Transverse colon (tissue), 4 donors: Measurements from ENCODE around the gene LMTK3. TPM values are rescaled to one million over a fixed set of nuclear protein-coding genes. Genes with fewer than 3 reads are reported as not detected.

Experiments used
- DNase-seq: peaks from one replicate; pipeline ENCODE4 v3.0.0-alpha.2; 2019
- H3K27ac ChIP-seq, 4 donors: fragments of 200-600 bp; sonication (generic); 2 replicates each; pipeline ENCODE4 v1.5.1; 2016 to 2018; ENCODE audit warnings: inconsistent platforms in 4 of 4
- H3K27me3 ChIP-seq: fragments of 200-600 bp; sonication (generic); 2 replicates; pipeline ENCODE4 v1.5.1; 2017; ENCODE audit warnings: inconsistent platforms
- H3K36me3 ChIP-seq, 4 donors: fragments of 200-600 bp; sonication (generic); 2 replicates each; pipeline ENCODE4 v1.5.1; 2017 to 2019; ENCODE audit warnings: inconsistent platforms in 4 of 4
- H3K4me1 ChIP-seq, 4 donors: fragments of 200-600 bp; sonication (generic); 2 replicates each; pipeline ENCODE4 v1.5.1; 2017 to 2020; ENCODE audit warnings: inconsistent platforms in 4 of 4
- H3K4me3 ChIP-seq, 4 donors: fragments of 200-600 bp; sonication (generic); 1 replicate in 1 of 4; 2 replicates in 3 of 4; pipeline versions ENCODE4 v1.5.1 to v1.6.1; 2017 to 2019; ENCODE audit warnings: inconsistent platforms in 4 of 4
- H3K9me3 ChIP-seq, 2 donors: fragments of 200-600 bp; sonication (generic); 2 replicates each; pipeline ENCODE4 v1.5.1; 2017 to 2019; ENCODE audit warnings: inconsistent platforms in 2 of 2
- EP300 ChIP-seq: sonication (generic); formaldehyde crosslinking; IDR thresholded peaks from one replicate; pipeline ENCODE4 v1.6.1; 2017; ENCODE audit warnings: antibody characterized with exemption, low read depth
- POLR2A ChIP-seq: fragments of 450-650 bp; IDR thresholded peaks from one replicate; pipeline ENCODE4 v1.6.1; 2016; ENCODE audit warnings: antibody characterized with exemption, mild to moderate bottlenecking, moderate library complexity
- POLR2AphosphoS5 ChIP-seq, 3 donors: sonication (generic); formaldehyde crosslinking; IDR thresholded peaks; one replicate each; pipeline ENCODE4 v1.6.1; 2016; ENCODE audit warnings: antibody characterized with exemption in 3 of 3
- WGBS, 2 donors: methylation state at CpG; one replicate each; pipeline ENCODE4 v1.1.5; 2018; ENCODE audit warnings: low coverage in 1 of 2; 5-methylcytosine and 5-hydroxymethylcytosine counted together
- in situ Hi-C, 4 donors: fragments of 200-750 bp; cut with MboI; loops; one replicate each; pipeline versions ENCODE4 v1.15.0 to v1.15.1; 2017; ENCODE audit warnings: low sequenced_read_pairs in 3 of 4, low pct_ligation_motif_present in 1 of 4, low pct_unique_long_range_greater_than_20kb in 1 of 4
- intact Hi-C: fragments of 100-400 bp; cut with DNase I; formaldehyde crosslinking; loops from one replicate; pipeline ENCODE4 v1.15.1; 2023; ENCODE audit warnings: low total_unique reads
- total RNA-seq, 4 donors: library from RNA; depleted of rRNA; stranded (reverse); fragments of >200 nt; gene quantifications; one replicate each; pipeline ENCODE4 v1.1.0, GENCODE V29; 2016
- TF ChIP-seq, protein P1 (sequence below), 5 experiments: fragments of 200-600 bp in 3 of 5; fragments of 450-650 bp in 2 of 5; sonication (generic) in 3 of 5; IDR thresholded peaks; 1 replicate in 2 of 5; 2 replicates in 3 of 5; pipeline ENCODE4 v1.5.1; 2016 to 2017; ENCODE audit warnings: antibody characterized with exemption in 5 of 5, inconsistent platforms in 3 of 5, mild to moderate bottlenecking in 2 of 5, moderate library complexity in 1 of 5

Gene LMTK3
- total RNA-seq, 4 donors from 2014 or later = 0.68 to 2.4 (median 1.1) TPM; not detected in 1

DNA sequence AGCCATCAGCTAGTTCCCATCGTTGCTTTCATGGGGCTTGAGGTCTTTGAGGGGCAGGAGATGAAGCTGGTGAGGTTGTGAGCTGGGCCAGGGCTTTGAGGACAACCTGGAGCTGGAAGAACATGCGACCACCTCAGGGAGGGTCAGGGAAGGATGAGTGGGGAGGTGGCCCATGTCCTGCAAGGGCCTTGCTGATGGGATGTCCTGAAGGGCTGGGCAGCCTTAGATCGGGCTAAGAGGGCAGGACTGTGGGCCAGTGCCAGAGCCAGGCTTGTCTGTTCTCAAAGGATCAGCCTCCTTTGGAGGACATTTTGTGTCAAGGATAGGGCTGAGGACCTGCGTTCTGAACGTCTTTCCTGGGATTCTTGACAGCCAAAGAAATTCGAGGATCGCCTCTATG, 31.9 kb downstream of the LMTK3 start:
- Histone ChIP-seq H3K36me3 (peaks cover 0 to 23% (median 8%) of the 10 kb centered on the region in 4 donors), H3K27me3 (no peaks in the 10 kb centered on the region), H3K27ac (peak overlapping the region in 3 of 4 donors; percentile 86 to 87 (median 86)), H3K4me3 (no peak overlapping the region), H3K9me3 (no peaks in the 10 kb centered on the region), H3K4me1 (peaks cover 0 to 18% (median 13%) of the 10 kb centered on the region in 4 donors)
- intact Hi-C loops (no loop called here), in situ Hi-C loops (no loop called here)
- DNase-seq = no peak
- TF ChIP-seq, protein P1, sequence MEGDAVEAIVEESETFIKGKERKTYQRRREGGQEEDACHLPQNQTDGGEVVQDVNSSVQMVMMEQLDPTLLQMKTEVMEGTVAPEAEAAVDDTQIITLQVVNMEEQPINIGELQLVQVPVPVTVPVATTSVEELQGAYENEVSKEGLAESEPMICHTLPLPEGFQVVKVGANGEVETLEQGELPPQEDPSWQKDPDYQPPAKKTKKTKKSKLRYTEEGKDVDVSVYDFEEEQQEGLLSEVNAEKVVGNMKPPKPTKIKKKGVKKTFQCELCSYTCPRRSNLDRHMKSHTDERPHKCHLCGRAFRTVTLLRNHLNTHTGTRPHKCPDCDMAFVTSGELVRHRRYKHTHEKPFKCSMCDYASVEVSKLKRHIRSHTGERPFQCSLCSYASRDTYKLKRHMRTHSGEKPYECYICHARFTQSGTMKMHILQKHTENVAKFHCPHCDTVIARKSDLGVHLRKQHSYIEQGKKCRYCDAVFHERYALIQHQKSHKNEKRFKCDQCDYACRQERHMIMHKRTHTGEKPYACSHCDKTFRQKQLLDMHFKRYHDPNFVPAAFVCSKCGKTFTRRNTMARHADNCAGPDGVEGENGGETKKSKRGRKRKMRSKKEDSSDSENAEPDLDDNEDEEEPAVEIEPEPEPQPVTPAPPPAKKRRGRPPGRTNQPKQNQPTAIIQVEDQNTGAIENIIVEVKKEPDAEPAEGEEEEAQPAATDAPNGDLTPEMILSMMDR (IDR thresholded peaks at IDR 0.05) = no peak
- TF ChIP-seq POLR2A = no peak
- TF ChIP-seq EP300 = no peak
- no peak for TF ChIP-seq POLR2AphosphoS5 (IDR thresholded peaks at IDR 0.05)
- 81 to 86% methylated on average over 1 to 7 of the region's 7 CpGs for WGBS, 2 donors

DNA sequence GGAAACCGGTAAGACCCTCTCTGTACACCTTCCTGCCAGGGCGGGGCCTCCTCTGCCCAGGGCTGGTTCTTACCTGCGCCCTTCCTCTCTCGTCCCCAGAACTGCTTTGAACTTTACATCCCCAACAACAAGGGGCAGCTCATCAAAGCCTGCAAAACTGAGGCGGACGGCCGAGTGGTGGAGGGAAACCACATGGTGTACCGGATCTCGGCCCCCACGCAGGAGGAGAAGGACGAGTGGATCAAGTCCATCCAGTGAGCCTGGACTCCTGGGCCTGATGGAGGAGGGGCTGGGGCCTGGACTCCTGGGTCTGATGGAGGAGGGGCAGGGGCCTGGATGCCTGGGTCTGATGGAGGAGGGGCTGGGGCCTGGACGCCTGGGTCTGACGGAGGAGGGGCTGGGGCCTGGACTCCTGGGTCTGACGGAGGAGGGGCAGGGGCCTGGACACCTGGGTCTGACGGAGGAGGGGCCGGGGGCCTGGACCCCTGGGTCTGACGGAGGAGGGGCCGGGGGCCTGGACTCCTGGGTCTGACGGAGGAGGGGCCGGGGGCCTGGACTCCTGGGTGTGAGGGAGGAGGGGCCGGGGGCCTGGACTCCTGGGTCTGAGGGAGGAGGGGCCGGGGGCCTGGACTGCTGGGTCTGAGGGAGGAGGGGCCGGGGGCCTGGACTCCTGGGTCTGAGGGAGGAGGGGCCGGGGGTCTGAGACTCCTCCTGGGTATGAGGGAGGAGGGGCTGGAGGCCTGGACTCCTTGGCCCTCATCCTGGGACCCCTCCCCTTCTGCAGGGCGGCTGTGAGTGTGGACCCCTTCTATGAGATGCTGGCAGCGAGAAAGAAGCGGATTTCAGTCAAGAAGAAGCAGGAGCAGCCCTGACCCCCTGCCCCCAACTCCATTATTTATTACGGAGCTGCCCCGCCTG, 33.0 kb downstream of the LMTK3 start:
- TF ChIP-seq EP300 = no peak
- no peak for TF ChIP-seq POLR2AphosphoS5 (IDR thresholded peaks at IDR 0.05)
- TF ChIP-seq, protein P1 (IDR thresholded peaks at IDR 0.05) = no peak
- no peak for TF ChIP-seq POLR2A
- no peak for DNase-seq
- H3K36me3 ChIP-seq = peaks cover 0 to 32% (median 14%) of the 10 kb centered on the region in 4 donors
- H3K27ac ChIP-seq = no peak overlapping the region
- 81% methylated on average over 22 of the region's 29 CpGs; no CpG with 5 or more reads in 1 of the 2 donors for WGBS, 2 donors
- no peaks in the 10 kb centered on the region for H3K27me3 ChIP-seq
- H3K4me1 ChIP-seq = peaks cover 0 to 18% (median 13%) of the 10 kb centered on the region in 4 donors
- H3K9me3 ChIP-seq = no peaks in the 10 kb centered on the region
- no peak overlapping the region for H3K4me3 ChIP-seq
- intact Hi-C loops = no loop called here
- in situ Hi-C loops = no loop called here

DNA sequence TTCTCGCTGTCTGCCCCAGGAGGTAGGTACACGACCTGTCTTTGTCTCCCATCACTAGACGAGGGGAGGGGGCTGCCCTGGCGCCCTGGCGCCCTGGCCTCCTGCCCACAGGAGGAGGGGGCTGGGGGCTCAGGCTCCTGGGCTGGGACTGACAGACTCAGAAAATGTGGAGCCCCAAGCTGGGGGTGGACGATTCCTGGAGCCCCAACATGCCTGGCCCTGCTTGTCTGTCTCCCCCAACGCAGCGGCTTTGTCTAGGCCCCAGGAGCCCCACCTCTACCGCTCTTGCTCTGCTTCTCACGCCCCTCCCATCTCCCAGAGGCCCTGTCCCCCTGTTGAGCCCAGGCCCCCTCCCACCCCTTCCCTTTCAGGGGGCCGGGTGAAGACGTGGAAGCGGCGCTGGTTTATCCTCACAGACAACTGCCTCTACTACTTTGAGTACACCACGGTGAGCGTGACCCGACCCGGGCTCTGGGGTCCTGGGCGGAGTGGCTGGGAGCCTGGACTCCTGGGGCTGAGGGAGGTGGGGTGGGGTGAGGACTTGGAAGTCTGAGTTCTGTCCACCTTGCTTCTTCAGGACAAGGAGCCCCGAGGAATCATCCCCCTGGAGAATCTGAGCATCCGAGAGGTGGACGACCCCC, 33.8 kb downstream of the LMTK3 start:
- peaks cover 0 to 18% (median 13%) of the 10 kb centered on the region in 4 donors for H3K4me1 ChIP-seq
- no peaks in the 10 kb centered on the region for H3K27me3 ChIP-seq
- H3K9me3 ChIP-seq = no peaks in the 10 kb centered on the region
- no peak overlapping the region for H3K4me3 ChIP-seq
- H3K27ac ChIP-seq = no peak overlapping the region
- intact Hi-C loops = no loop called here
- in situ Hi-C loops = no loop called here
- DNase-seq = no peak
- peaks cover 0 to 40% (median 18%) of the 10 kb centered on the region in 4 donors for H3K36me3 ChIP-seq
- no peak for TF ChIP-seq POLR2AphosphoS5 (IDR thresholded peaks at IDR 0.05)
- TF ChIP-seq, protein P1 (IDR thresholded peaks at IDR 0.05) = no peak
- no peak for TF ChIP-seq POLR2A
- 84 to 88% methylated on average over 4 to 22 of the region's 22 CpGs for WGBS, 2 donors

DNA sequence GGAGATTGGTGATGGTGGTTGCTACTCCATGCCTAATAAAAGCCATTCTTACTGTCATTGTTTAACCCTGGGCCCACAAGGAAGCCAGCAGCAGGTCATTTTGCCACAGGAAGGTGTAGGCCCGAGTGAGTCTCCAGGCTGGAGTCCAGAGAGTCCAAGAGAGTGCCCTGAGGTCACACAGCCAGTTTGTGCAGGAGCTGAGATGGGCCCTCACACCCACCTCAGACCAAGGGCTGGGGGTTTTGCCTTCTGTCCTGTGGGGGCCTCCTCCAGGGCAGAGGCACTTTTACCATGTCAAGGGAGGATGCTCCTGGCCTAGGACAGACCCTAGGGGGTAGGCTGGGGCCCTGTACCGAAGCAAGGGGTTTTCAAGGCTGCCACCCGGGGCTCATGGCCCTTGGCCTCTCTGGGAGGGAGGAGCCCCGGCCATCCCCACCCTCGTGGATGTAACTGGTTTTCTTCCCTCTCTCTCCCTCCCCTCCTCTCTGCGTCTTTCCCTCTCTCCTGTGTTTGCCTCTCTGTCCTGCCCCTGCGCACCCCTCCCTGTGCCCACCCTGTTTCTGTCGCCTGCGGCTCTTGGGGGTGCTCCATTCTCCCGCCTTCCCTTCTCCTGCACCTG, 34.5 kb downstream of the LMTK3 start:
- no peak for TF ChIP-seq EP300
- TF ChIP-seq, protein P1 (IDR thresholded peaks at IDR 0.05) = no peak
- TF ChIP-seq POLR2AphosphoS5 (IDR thresholded peaks at IDR 0.05) = no peak
- no peak for TF ChIP-seq POLR2A
- Histone ChIP-seq H3K27me3 (no peaks in the 10 kb centered on the region), H3K27ac (no peak overlapping the region), H3K4me3 (no peak overlapping the region), H3K4me1 (peaks cover 0 to 18% (median 13%) of the 10 kb centered on the region in 4 donors), H3K36me3 (peaks cover 0 to 46% (median 20%) of the 10 kb centered on the region in 4 donors), H3K9me3 (no peaks in the 10 kb centered on the region)
- in situ Hi-C loops (no loop called here), intact Hi-C loops (no loop called here)
- 68 to 92% methylated on average over 2 to 9 of the region's 10 CpGs for WGBS, 2 donors
- DNase-seq = no peak
